Measurements from ENCODE around the gene PGF.

DNA sequence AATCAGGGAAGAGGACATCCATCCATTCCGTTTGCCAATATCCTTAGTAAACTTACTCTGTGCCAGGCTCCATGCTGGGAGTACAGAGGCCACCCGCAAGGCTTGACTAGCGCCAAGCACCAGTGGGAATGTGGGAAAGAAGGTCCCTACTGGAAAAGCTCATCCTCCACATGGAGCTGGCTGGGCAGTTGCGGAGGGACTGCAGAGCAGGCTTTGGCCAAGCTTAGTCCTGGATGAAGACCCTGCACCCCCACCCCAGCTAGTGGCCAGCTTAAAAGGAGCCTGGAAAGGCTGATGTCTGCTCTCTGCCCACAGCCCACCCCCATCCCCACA lies 25.0 kb upstream of the PGF start:
- TF ChIP-seq CTCF (IDR thresholded peaks at IDR 0.05) (no peak), POLR2A (IDR thresholded peaks at IDR 0.05) (no peak), POLR2AphosphoS5 (IDR thresholded peaks at IDR 0.05; ENCODE audit: insufficient read depth in 1 of 2, low read depth in 1 of 2) (no peak)

All from vagina (tissue), 2 donors.